Hindlimb muscle (tissue), 1 donor: Measurements from ENCODE around the gene SLC40A1. TPM values are rescaled to one million over a fixed set of nuclear protein-coding genes. Genes with fewer than 3 reads are reported as not detected.
"Not testable (repeated sequence)": the region's sequence is repeated elsewhere in the genome, so short reads cannot be mapped to it uniquely, and the experiment has no call there.

ENCODE experiments used
- DNase-seq: peaks from one replicate; pipeline ENCODE4 v3.0.0-alpha.2; 2013
- polyA plus RNA-seq: library from polyadenylated mRNA; unstranded; fragments of 120-200 nt; gene quantifications from one replicate; pipeline ENCODE4 v1.2.1, GENCODE V29; 2013; ENCODE audit not compliant: insufficient read length

SLC40A1 gene, protein sequence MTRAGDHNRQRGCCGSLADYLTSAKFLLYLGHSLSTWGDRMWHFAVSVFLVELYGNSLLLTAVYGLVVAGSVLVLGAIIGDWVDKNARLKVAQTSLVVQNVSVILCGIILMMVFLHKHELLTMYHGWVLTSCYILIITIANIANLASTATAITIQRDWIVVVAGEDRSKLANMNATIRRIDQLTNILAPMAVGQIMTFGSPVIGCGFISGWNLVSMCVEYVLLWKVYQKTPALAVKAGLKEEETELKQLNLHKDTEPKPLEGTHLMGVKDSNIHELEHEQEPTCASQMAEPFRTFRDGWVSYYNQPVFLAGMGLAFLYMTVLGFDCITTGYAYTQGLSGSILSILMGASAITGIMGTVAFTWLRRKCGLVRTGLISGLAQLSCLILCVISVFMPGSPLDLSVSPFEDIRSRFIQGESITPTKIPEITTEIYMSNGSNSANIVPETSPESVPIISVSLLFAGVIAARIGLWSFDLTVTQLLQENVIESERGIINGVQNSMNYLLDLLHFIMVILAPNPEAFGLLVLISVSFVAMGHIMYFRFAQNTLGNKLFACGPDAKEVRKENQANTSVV
- polyA plus RNA-seq = 42.2 TPM

DNA sequence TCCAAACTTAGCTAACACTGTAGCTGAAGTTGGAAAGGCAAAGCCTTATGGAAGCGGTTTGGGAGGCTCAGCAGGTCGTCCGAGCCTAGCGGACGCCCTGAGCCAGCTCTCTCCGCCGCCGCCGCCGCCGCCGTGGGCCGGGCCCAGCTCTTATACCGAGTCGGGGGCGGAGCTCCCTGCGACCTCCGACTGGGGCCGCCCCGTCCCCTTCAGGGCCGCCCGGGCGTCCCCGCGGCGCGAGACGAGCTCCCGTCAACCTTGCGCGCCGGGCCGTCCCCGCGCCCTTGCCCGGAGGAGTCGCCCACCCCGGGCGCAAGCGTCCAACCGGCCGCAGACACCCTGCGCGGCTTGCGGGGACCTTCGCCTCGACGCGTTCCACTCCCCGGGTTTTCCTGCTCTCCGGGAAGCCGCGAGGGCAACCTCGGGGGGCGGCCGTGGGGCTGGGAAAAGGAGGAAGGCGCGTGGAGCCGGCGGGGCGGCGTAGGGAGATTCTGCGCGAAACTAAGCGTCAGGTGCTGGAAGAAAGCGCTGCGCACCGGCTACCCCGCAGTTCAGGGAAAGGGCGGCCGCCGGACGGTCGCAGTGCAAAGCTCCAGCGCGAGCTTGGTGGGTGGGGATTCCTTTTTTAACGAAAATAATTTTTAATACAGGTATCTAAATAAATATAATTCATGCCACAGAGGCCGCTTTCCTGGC lies at the start of gene SLC40A1:
SLC40A1 (minus strand) TSS at position 129 of the 696 bp plus-strand sequence. CDS start 326 bp downstream, outside the sequence.
- DNase-seq = peak; percentile 90

- no peak for DNase-seq
Observed at GRCh38 chr2:189629531-189630453, 49.2 kb upstream of the SLC40A1 start.

DNA sequence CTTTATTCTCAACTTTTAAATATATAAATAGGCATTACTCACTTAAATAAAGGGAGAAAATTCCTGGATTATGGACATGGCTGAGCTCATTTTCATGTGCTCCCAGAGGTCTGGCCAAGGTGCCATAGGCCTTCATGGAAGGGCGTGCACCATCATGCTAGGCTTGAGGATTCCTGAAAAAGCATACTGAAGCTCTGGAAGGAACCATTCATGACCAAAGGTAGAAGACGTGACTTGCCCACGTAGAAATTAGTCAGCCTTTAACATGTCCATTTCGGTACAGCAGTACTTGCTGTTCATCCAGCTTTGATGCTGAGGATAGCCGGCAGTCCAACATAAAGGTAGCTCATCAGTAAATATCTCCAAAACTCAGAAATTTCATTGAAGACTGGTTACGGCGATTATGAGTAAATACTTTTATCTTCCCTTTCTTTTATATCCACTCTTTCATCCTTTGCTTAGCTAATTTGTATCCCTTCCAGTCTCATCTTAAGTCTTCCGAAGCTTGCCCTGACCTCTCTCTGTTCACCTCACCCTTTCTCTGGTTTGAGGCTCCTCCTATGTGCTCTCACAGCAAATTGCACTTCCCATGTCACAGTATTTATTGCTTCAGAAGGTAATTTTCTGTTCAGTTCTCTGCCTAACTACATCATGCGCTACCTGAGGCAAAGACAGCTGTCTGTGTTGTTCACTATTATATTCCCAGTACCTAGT lies 48.4 kb upstream of the SLC40A1 start:
- DNase-seq = no peak

DNA sequence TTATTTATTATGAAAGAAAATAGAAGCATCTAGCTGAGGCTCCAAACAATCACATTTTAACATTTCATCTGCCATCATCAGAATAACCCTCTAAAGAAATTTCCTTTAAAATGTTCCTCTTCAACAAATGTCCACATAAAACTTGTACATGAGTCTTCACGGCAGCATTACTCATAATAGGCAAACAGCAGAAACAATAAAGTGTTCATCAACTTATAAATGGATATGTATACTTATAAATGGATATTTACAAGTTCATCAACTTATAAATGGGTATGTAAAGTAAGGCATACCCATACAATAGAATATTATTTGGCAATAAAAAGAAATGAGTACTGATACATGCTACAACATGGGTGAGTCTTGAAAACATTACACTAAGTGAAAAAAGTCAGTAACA lies 47.2 kb upstream of the SLC40A1 start:
- DNase-seq = no peak

GRCh38 chr2:189625636-189626035 lies 45.0 kb upstream of the SLC40A1 start:
- DNase-seq = no peak

DNA sequence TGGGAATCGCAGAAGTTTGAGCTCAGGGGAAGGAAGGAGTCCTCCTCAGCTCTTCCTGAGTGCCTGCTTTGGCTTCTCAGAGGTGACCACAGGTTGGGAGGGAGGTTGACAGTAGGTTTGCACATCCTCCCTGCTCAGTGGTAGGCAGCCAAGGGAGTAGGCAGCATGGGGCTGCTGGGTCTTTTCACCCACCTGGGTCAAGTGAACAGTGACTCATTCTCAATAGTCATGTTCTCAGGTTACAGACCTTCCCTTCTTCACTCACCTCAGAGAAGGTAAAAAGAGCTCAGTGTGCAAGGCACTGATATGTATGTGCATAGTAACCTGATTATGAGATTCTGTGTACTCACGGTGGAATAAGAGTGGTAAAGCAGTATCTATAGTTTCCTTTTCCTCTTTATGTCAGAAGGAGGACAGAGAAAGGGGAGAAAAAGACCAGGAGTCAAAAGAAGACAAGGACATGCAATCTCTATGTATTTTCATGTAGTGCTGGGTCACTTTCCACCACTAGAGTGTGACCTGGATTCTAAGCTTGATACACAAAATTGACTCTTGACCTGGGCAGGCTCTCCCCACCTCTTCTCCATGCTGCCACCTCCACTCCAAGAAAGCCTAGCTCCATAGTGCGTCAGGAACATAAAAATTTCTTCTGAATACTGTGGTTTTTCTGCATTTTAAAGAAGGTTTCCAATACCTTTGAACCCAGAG lies 44.2 kb upstream of the SLC40A1 start:
- no peak for DNase-seq

DNA sequence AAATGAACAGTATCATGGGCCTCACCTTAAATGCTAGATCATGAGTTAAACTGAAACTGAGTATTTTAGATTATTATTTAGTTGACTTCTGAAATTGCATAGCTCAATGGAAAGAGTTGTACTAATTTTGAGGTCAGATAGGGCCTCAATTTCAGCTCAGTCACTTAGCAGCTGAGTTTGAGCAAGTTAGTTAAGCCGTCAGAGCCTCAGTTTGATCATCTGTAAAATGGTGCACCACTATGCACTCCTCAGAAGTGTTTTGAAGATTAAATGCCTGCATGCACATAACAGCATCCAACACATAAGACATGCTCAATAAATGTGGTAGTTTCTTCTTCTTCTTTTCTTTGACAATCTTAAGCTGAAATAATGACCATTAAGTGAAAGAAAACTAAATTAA lies 42.5 kb upstream of the SLC40A1 start:
- no peak for DNase-seq

DNA sequence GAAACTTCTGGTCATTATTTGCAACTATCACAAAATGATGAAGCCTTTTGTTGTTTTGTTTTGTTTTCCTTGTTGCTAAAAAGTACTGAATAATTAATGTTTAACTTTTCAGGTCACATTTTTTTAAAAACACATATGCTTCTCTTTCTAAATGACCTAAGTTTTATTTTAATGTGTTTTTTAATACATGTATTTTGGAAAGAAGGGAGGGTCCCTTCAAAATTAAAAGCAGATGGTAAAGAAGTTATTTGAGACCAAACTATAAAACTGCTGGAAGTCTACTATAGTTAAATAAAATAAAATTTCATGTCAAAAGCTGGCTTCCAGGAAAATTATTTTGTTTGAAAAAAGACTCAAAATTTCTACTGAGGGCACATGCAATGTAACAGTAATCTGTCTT lies 41.2 kb upstream of the SLC40A1 start:
- no peak for DNase-seq

GRCh38 chr2:189618197-189618596 lies 37.6 kb upstream of the SLC40A1 start:
- no peak for DNase-seq

DNA sequence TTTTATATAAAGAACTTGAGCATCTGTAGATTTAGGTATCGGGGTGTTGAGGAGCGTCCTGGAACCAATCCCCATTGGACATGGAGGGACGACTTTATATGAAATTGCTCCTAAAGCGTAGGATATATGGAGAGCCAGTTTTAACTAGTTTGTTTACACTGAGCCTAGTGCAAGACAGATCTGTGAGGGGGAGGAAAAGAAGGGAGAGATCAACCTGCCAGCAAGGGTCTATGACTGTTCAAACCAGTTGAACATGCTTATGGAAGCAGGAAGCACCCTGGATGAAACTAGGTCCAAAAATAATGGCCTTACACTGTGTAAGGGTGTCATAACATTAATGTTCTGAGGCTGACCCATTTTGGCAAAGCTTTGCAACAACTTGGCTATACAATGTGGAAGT lies 34.0 kb upstream of the SLC40A1 start:
- DNase-seq = no peak

DNA sequence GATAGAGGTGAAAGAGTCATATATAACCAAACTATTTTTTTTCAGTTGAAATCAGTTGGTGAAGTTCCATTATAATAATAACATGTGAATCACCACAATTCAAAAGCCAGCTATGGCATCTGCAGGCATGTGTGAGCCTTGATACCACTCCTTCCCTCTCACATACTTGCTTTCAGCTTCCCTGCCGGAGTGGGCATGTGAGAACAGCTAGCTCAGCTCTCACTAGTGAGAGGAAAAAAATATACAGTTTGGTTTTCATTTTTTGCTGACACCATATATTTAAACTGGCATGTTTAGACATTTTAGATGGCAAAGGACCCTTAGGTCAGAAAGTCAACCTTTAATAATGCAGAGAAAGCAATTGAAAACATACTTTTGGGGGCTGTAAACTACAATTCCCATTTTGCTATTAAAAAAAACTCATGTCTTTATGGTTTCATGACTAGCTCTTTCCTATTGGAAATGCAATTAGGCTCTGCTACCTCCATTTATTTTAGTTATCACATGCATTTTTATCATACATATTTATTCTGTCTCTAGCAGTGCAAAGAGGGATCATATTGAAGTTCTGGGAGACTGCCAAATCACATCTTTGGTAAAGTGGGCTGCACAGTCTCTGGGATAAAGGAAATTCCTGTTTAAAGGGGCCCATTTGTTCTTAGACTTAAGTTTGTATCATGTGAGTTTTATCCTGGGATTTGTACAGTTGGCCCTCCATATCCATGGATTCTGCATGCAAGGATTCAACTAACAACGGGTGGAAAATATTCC lies 33.2 kb upstream of the SLC40A1 start:
- no peak for DNase-seq

DNA sequence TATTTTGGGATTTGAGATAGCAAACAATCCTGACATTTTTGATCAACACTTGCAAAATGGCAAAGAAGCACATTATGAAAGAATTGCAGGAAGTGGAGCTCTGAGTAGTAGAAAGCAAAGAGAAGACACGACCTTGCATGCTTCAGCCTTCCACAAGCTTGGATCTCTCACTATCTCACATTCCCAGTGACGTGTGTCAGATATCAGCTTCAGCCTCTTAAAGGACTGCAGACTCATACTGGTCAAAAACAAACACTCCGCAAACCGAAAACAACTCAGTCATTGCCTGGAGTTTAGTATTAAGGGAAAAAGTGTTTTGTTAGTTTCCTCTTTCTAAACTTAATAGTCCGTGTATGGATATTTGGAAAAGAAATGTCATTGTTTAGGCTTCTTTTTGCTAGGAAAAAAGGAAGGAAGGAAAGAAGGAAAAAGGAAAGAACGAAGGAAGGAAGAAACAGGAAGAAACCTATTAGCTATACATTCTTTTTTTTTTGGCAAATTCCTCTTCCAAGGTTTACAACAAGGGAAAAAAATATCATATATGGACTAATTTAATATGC lies 32.6 kb upstream of the SLC40A1 start:
- no peak for DNase-seq

DNA sequence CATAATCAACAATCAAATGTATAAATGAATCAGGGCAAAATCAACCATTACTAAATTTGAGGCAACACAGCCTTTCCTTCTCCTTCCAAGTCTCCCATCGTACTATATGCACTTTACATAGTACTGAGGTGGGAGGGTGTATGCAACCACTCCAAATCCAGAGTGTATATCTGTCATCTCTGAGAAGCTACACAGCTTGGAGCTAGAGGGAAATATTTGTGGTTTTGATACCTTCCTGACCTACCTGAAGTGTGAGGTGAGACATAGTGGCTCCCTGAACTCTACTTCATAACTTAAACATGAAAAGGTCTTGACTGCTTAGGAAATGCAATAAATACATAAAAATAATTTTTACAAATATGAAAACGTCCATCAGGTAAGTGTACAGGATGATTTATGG lies 30.1 kb upstream of the SLC40A1 start:
- no peak for DNase-seq

GRCh38 chr2:189609853-189610252 lies 29.3 kb upstream of the SLC40A1 start:
- no peak for DNase-seq

DNA sequence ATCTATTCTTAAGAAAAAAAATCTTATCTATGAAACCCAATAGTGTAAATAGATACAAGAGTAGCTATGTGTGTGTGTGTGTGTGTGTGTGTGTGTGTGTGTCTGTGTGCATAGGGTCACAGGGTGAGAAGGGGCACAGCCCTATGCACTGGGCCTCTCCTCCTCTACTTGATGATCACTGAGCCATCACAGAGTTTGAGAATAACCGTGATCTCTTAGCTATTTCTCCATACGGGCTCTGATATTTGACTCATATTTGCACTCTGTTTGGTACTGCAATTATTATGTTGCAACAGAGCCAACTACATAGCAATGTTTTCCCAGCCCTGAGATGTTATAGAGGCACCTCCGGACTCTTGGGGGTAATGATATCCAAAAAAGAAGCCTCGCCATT lies 28.8 kb upstream of the SLC40A1 start:
- DNase-seq = no peak

DNA sequence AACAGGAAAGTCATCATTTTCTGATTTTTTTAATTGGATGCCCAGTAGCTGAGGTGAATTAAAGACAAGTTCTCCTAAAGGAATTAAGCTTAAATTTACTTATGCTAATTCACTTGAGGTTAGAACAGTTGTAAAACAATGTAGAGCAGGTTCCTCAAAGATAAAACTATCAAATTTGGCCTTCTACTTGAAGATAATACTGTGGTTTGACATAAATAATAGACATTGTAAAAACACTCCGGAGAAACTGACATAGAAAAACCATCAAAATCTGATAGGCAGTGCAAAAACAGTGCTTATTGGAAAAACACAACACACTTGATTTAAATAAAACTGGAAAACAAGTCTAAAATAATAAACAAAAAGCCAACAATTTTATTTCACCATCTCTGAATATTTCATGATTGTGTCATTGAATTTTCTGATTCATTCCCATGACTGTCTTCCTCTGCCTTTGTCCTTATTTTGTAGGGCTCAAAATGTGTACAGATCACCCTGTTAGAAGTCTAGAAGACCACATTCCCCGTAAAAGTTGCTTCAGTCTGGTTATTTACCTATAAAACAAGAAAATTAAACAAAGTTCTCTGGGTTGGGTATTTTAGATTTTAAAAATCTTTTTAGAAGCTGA lies 28.3 kb upstream of the SLC40A1 start:
- DNase-seq = no peak

DNA sequence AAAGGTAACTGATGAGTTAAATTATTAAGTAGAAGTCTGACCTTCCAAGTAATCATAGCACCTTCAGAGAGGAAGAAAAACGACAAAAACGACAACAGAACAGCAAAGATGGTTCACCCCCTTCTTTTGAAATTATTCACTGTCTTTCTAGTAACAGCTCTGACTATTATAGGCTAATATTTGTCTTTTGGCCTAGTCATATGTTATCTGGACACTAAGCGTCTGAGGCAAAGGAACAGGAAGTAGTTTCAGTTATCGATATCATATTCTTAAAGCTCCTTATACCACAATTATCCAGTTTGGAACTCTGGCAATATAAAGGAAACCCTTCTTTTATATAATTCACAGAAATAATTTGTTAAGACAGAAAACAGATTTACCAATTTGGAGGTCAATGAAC lies 27.6 kb upstream of the SLC40A1 start:
- no peak for DNase-seq

DNA sequence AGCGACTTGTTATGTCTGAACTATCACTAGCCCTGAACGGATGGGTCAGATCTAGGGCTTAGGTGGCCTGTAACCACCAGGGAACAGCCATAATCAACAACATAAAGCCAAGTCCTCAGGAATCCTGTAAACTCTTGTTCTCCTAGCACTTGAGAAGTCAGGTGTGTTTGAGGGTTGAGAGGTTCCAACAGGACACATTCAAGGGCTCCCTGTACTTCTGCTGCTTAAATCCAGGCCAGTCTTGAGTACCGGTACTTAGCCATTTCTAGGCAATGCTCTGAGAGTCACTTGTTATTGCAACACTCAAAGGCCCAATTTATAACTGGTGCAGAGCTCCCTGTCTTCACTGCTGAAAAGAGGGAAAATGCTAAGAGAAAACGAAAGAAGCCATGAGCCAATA lies 21.6 kb upstream of the SLC40A1 start:
- no peak for DNase-seq

DNA sequence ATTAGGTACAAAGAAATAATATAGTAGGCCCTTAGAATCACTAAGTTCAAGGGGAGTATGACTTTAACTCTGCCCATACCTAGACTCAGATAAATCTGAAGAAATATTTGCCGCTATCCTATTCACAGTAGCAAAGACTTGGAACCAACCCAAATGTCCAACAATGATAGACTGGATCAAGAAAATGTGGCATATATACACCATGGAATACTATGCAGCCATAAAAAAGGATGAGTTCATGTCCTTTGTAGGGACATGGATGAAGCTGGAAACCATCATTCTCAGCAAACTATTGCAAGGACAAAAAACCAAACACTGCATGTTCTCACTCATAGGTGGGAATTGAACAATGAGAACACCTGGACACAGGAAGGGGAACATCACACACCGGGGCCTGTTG lies 21.1 kb upstream of the SLC40A1 start:
- DNase-seq = not testable (repeated sequence)

GRCh38 chr2:189601043-189601442 lies 20.5 kb upstream of the SLC40A1 start:
- DNase-seq = no peak
